WTC11 (cell line): ENCODE data around the gene SENP1. TPM values are rescaled to one million over a fixed set of nuclear protein-coding genes. Genes with fewer than 3 reads are reported as not detected.

ENCODE experiments used
- ATAC-seq: fragments of 200-7000 bp; cut with Tn5 transposase; 2 replicates; pipeline ENCODE4 v1.10.0; 2021; ENCODE audit warnings: mild to moderate bottlenecking, moderate library complexity
- CTCF ChIA-PET: fragments of 300-600 bp; sonication (Branson Sonifier 250); formaldehyde crosslinking; loops from one replicate; lab custom pipeline; 2021; ENCODE audit warnings: antibody characterized with exemption; lab: Charles Lee
- POLR2A ChIA-PET: fragments of 350-600 bp; sonication (Branson Sonifier 250); formaldehyde crosslinking; loops from one replicate; lab custom pipeline; 2021; ENCODE audit warnings: antibody characterized with exemption; lab: Charles Lee
- DNase-seq: peaks from one replicate; pipeline ENCODE4 v3.0.0; 2021; ENCODE audit warnings: low spot score
- H3K27ac Mint-ChIP-seq: 2 replicates; pipeline ENCODE4 v1.8.0; 2021; ENCODE audit warnings: mixed read lengths
- H3K27me3 Mint-ChIP-seq: 2 replicates; pipeline ENCODE4 v1.8.0; 2021; ENCODE audit warnings: low read depth, mild to moderate bottlenecking, moderate library complexity, mixed read lengths
- H3K36me3 Mint-ChIP-seq: 2 replicates; pipeline ENCODE4 v1.8.0; 2021; ENCODE audit warnings: mixed read lengths
- H3K4me1 Mint-ChIP-seq: 2 replicates; pipeline ENCODE4 v1.8.0; 2022; ENCODE audit warnings: mixed read lengths
- H3K4me3 Mint-ChIP-seq: 2 replicates; pipeline ENCODE4 v1.8.0; 2021; ENCODE audit warnings: mild to moderate bottlenecking, moderate library complexity, mixed read lengths
- H3K9me3 Mint-ChIP-seq: 2 replicates; pipeline ENCODE4 v1.8.0; 2021; ENCODE audit warnings: mixed read lengths
- MXD4 ChIP-seq: fragments of 250-450 bp; sonication (Bioruptor Pico); IDR thresholded peaks from 2 replicates; pipeline ENCODE4 v1.8.0; 2021; ENCODE audit warnings: mild to moderate bottlenecking, moderate library complexity, borderline replicate concordance
- NFATC4 ChIP-seq: fragments of 250-450 bp; sonication (Bioruptor Pico); IDR thresholded peaks from 2 replicates; pipeline ENCODE4 v1.9.0; 2021; ENCODE audit warnings: mild to moderate bottlenecking
- NR1H2 ChIP-seq: sonication (generic); formaldehyde crosslinking; IDR thresholded peaks from 2 replicates; pipeline ENCODE4 v1.9.0; 2021; ENCODE audit warnings: mild to moderate bottlenecking, moderate library complexity, missing genetic modification reagents
- NR3C1 ChIP-seq: sonication (generic); formaldehyde crosslinking; conservative IDR thresholded peaks from 2 replicates; pipeline ENCODE4 v1.8.1; 2023; ENCODE audit warnings: low read depth, mild to moderate bottlenecking, missing genetic modification reagents
- RELA ChIP-seq: sonication (generic); formaldehyde crosslinking; IDR thresholded peaks from 2 replicates; pipeline ENCODE4 v1.8.1; 2022; ENCODE audit warnings: missing genetic modification reagents, mild to moderate bottlenecking, borderline replicate concordance
- SOX15 ChIP-seq: fragments of 250-450 bp; sonication (Bioruptor Pico); IDR thresholded peaks from 2 replicates; pipeline ENCODE4 v1.9.0; 2021; ENCODE audit warnings: mild to moderate bottlenecking
- ZNF232 ChIP-seq: sonication (generic); formaldehyde crosslinking; IDR thresholded peaks from 2 replicates; pipeline ENCODE4 v1.8.0; 2022; ENCODE audit warnings: mild to moderate bottlenecking, missing genetic modification reagents
- total RNA-seq: library from RNA; stranded (reverse); gene quantifications from 3 replicates; pipeline ENCODE4 v1.2.3, GENCODE V29; 2021
- TF ChIP-seq, protein P1 (sequence below): sonication (generic); formaldehyde crosslinking; IDR thresholded peaks from 2 replicates; pipeline ENCODE4 v1.8.1; 2023; ENCODE audit warnings: mild to moderate bottlenecking, missing genetic modification reagents, moderate library complexity
- TF ChIP-seq, protein P2 (sequence below): sonication (generic); formaldehyde crosslinking; IDR thresholded peaks from 2 replicates; pipeline ENCODE4 v1.8.0; 2023; ENCODE audit warnings: missing genetic modification reagents, mild to moderate bottlenecking, borderline replicate concordance
- TF ChIP-seq, protein P3 (sequence below): fragments of 250-450 bp; sonication (Bioruptor Pico); conservative IDR thresholded peaks from 2 replicates; pipeline ENCODE4 v1.9.0; 2021; ENCODE audit warnings: mild to moderate bottlenecking
- TF ChIP-seq, protein P4 (sequence below): sonication (generic); formaldehyde crosslinking; IDR thresholded peaks from 2 replicates; pipeline ENCODE4 v1.8.1; 2022; ENCODE audit warnings: mild to moderate bottlenecking, missing genetic modification reagents, moderate library complexity, borderline replicate concordance
- TF ChIP-seq, protein P5 (sequence below): sonication (generic); formaldehyde crosslinking; IDR thresholded peaks from 2 replicates; pipeline ENCODE4 v1.8.1; 2022; ENCODE audit warnings: low read depth, mild to moderate bottlenecking, moderate library complexity, missing genetic modification reagents, borderline replicate concordance
- TF ChIP-seq, protein P6 (sequence below): sonication (generic); formaldehyde crosslinking; IDR thresholded peaks from 2 replicates; pipeline ENCODE4 v1.8.0; 2022; ENCODE audit warnings: mild to moderate bottlenecking, missing genetic modification reagents
- TF ChIP-seq, protein P7 (sequence below): sonication (generic); formaldehyde crosslinking; IDR thresholded peaks from 2 replicates; pipeline ENCODE4 v1.8.0; 2023; ENCODE audit warnings: missing genetic modification reagents
- TF ChIP-seq, protein P8 (sequence below): sonication (generic); formaldehyde crosslinking; IDR thresholded peaks from 2 replicates; pipeline ENCODE4 v1.8.1; 2023; ENCODE audit warnings: mild to moderate bottlenecking, missing genetic modification reagents

Gene SENP1
- total RNA-seq, 1 experiment from 2014 or later, result 20.4 TPM

DNA sequence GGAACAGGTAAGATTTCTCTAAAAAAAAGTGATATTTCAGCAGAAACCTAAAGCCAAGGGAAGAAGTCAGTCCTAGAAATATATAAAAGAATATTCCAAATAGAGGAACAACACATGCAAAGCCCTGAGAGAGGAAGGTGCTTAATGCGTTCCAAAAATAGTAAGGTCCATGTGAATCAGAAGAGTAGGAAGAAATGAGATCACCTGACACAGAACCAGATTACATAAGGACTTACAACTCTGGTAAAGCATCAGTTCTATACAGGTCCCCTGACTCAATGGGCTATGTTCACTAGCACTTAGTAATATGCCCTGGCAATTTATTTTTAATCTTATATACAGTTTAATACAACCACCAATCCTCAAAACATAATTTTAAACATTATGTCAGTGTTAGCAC is 30.0 kb downstream of the SENP1 start:
- H3K36me3 Mint-ChIP-seq, result peaks cover 24% of the 10 kb centered on the region
- TF ChIP-seq MXD4 (no peak), NFATC4 (CRISPR knock-in tag) (no peak), ZNF232 (CRISPR knock-in tag) (no peak)
- TF ChIP-seq, protein P1, sequence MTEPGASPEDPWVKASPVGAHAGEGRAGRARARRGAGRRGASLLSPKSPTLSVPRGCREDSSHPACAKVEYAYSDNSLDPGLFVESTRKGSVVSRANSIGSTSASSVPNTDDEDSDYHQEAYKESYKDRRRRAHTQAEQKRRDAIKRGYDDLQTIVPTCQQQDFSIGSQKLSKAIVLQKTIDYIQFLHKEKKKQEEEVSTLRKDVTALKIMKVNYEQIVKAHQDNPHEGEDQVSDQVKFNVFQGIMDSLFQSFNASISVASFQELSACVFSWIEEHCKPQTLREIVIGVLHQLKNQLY (CRISPR knock-in tag), result no peak
- TF ChIP-seq, protein P2, sequence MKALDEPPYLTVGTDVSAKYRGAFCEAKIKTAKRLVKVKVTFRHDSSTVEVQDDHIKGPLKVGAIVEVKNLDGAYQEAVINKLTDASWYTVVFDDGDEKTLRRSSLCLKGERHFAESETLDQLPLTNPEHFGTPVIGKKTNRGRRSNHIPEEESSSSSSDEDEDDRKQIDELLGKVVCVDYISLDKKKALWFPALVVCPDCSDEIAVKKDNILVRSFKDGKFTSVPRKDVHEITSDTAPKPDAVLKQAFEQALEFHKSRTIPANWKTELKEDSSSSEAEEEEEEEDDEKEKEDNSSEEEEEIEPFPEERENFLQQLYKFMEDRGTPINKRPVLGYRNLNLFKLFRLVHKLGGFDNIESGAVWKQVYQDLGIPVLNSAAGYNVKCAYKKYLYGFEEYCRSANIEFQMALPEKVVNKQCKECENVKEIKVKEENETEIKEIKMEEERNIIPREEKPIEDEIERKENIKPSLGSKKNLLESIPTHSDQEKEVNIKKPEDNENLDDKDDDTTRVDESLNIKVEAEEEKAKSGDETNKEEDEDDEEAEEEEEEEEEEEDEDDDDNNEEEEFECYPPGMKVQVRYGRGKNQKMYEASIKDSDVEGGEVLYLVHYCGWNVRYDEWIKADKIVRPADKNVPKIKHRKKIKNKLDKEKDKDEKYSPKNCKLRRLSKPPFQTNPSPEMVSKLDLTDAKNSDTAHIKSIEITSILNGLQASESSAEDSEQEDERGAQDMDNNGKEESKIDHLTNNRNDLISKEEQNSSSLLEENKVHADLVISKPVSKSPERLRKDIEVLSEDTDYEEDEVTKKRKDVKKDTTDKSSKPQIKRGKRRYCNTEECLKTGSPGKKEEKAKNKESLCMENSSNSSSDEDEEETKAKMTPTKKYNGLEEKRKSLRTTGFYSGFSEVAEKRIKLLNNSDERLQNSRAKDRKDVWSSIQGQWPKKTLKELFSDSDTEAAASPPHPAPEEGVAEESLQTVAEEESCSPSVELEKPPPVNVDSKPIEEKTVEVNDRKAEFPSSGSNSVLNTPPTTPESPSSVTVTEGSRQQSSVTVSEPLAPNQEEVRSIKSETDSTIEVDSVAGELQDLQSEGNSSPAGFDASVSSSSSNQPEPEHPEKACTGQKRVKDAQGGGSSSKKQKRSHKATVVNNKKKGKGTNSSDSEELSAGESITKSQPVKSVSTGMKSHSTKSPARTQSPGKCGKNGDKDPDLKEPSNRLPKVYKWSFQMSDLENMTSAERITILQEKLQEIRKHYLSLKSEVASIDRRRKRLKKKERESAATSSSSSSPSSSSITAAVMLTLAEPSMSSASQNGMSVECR, result no peak
- TF ChIP-seq, protein P3, sequence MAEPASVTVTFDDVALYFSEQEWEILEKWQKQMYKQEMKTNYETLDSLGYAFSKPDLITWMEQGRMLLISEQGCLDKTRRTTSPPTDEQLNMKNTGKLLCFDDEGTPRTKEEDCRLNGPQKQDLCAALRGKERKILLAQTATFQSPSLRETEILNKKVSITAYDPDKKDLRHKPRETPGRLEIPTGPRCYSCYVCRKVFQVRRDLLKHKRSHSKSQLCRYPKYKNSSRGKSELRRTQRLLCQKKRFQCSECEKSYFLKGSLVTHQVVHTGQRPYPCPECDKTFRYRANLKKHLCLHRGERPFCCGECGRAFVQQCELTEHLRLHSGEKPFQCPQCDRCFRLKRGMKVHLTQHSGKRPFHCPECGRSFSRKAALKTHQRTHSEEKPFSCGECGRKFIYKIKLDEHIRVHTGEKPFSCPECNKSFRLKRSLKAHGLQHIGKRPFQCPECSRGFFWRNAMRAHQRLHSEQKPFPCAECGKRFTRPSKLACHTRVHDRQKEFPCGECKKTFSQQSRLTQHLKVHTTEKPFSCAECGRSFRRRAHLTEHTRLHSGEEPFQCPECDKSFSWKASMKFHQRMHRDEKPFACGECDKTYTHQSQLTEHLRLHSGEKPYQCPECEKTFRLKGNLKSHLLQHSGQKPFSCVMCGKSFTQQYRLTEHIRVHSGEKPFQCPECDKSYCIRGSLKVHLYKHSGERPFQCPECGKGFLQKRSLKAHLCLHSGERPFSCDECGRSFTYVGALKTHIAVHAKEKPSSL (CRISPR knock-in tag), result no peak
- TF ChIP-seq, protein P4, sequence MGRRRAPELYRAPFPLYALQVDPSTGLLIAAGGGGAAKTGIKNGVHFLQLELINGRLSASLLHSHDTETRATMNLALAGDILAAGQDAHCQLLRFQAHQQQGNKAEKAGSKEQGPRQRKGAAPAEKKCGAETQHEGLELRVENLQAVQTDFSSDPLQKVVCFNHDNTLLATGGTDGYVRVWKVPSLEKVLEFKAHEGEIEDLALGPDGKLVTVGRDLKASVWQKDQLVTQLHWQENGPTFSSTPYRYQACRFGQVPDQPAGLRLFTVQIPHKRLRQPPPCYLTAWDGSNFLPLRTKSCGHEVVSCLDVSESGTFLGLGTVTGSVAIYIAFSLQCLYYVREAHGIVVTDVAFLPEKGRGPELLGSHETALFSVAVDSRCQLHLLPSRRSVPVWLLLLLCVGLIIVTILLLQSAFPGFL (CRISPR knock-in tag), result no peak
- H3K27ac Mint-ChIP-seq, result no peak overlapping the region
- POLR2A ChIA-PET, result interaction anchor here (0.6 kb wide), 1 partner anchor 26 kb away, joined by 3 read pairs; no protein-coding TSS in a partner anchor
- H3K4me1 Mint-ChIP-seq, result no peaks in the 10 kb centered on the region
- no peak overlapping the region for H3K4me3 Mint-ChIP-seq
- CTCF ChIA-PET, result no interaction called here
- H3K27me3 Mint-ChIP-seq, result no peaks in the 10 kb centered on the region
- ATAC-seq, result no peak
- no peak for DNase-seq
- H3K9me3 Mint-ChIP-seq, result peaks cover 9% of the 10 kb centered on the region; the same call in 1 of the 2 replicates

DNA sequence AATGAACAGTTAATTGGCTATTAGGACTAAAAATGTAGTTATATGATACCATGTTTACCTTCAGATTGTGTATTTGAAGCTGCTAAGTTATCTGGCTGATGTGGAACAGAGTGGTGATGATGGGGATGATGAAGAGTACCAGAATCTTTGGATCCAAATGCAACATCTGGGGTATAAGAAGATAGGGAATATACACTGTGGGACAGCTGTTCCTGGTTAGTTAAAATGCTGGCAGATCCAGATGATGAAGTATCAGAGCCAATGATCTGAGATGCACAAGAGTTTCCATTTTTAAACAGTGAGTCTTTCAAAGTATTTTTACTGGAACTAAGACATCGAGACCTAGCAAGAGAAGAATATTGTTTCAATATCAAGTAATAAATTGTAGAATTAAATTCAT is 31.6 kb downstream of the SENP1 start:
- ATAC-seq (no peak), DNase-seq (no peak)
- H3K27ac Mint-ChIP-seq, result no peak overlapping the region
- peaks cover 29% of the 10 kb centered on the region for H3K36me3 Mint-ChIP-seq
- no peaks in the 10 kb centered on the region for H3K4me1 Mint-ChIP-seq
- no peak overlapping the region for H3K4me3 Mint-ChIP-seq
- peaks cover 9% of the 10 kb centered on the region; the same call in 1 of the 2 replicates for H3K9me3 Mint-ChIP-seq
- no peaks in the 10 kb centered on the region for H3K27me3 Mint-ChIP-seq
- POLR2A ChIA-PET, result no interaction called here
- CTCF ChIA-PET, result no interaction called here
- TF ChIP-seq, protein P5, sequence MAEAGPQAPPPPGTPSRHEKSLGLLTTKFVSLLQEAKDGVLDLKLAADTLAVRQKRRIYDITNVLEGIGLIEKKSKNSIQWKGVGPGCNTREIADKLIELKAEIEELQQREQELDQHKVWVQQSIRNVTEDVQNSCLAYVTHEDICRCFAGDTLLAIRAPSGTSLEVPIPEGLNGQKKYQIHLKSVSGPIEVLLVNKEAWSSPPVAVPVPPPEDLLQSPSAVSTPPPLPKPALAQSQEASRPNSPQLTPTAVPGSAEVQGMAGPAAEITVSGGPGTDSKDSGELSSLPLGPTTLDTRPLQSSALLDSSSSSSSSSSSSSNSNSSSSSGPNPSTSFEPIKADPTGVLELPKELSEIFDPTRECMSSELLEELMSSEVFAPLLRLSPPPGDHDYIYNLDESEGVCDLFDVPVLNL, result no peak
- TF ChIP-seq, protein P6, sequence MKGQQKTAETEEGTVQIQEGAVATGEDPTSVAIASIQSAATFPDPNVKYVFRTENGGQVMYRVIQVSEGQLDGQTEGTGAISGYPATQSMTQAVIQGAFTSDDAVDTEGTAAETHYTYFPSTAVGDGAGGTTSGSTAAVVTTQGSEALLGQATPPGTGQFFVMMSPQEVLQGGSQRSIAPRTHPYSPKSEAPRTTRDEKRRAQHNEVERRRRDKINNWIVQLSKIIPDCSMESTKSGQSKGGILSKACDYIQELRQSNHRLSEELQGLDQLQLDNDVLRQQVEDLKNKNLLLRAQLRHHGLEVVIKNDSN (CRISPR knock-in tag), result no peak
- TF ChIP-seq, protein P7, sequence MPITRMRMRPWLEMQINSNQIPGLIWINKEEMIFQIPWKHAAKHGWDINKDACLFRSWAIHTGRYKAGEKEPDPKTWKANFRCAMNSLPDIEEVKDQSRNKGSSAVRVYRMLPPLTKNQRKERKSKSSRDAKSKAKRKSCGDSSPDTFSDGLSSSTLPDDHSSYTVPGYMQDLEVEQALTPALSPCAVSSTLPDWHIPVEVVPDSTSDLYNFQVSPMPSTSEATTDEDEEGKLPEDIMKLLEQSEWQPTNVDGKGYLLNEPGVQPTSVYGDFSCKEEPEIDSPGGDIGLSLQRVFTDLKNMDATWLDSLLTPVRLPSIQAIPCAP, result no peak
- TF ChIP-seq, protein P2, result no peak
- TF ChIP-seq, protein P1 (CRISPR knock-in tag), result no peak
- TF ChIP-seq RELA (CRISPR knock-in tag), result no peak
- TF ChIP-seq NR3C1 (CRISPR knock-in tag), result no peak
- TF ChIP-seq, protein P8, sequence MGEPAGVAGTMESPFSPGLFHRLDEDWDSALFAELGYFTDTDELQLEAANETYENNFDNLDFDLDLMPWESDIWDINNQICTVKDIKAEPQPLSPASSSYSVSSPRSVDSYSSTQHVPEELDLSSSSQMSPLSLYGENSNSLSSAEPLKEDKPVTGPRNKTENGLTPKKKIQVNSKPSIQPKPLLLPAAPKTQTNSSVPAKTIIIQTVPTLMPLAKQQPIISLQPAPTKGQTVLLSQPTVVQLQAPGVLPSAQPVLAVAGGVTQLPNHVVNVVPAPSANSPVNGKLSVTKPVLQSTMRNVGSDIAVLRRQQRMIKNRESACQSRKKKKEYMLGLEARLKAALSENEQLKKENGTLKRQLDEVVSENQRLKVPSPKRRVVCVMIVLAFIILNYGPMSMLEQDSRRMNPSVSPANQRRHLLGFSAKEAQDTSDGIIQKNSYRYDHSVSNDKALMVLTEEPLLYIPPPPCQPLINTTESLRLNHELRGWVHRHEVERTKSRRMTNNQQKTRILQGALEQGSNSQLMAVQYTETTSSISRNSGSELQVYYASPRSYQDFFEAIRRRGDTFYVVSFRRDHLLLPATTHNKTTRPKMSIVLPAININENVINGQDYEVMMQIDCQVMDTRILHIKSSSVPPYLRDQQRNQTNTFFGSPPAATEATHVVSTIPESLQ (CRISPR knock-in tag), result no peak
- no peak for TF ChIP-seq NR1H2 (CRISPR knock-in tag)
- no peak for TF ChIP-seq SOX15 (CRISPR knock-in tag)
